Liver (tissue), 3 donors: Measurements from ENCODE around the gene TSTD1.
"Not testable (repeated sequence)": the region's sequence is repeated elsewhere in the genome, so short reads cannot be mapped to it uniquely, and the experiment has no call there.

ENCODE experiments used
- CTCF ChIP-seq: fragments of 150-350 bp; IDR thresholded peaks from 2 replicates; pipeline ENCODE4 v1.5.1; 2017; ENCODE audit warnings: improper control_type of control experiment, low read depth, low read length; ENCODE audit not compliant: missing input control
- FOXA1 ChIP-seq: IDR thresholded peaks from 2 replicates; pipeline ENCODE4 v1.6.1; 2016; ENCODE audit warnings: antibody characterized with exemption
- GABPA ChIP-seq, 2 donors: IDR thresholded peaks in 1 of 2; conservative IDR thresholded peaks in 1 of 2; 2 replicates each; pipeline ENCODE4 v1.6.1; 2016; ENCODE audit warnings: antibody characterized with exemption in 2 of 2, mild to moderate bottlenecking in 1 of 2, moderate library complexity in 1 of 2
- JUND ChIP-seq, 2 donors: IDR thresholded peaks; 2 replicates each; pipeline ENCODE4 v1.6.1; 2016; ENCODE audit warnings: antibody characterized with exemption in 2 of 2
- MAX ChIP-seq: IDR thresholded peaks from 2 replicates; pipeline ENCODE4 v1.6.1; 2016; ENCODE audit warnings: antibody characterized with exemption
- RAD21 ChIP-seq, 2 donors: IDR thresholded peaks; 2 replicates each; pipeline ENCODE4 v1.6.1; 2016; ENCODE audit warnings: antibody characterized with exemption in 2 of 2, mild to moderate bottlenecking in 2 of 2
- donor health status: healthy.
- donor health status: healthy.

GRCh38 chr1:161026954-161027353 is 11.8 kb downstream of the TSTD1 start:
- TF ChIP-seq RAD21 (IDR thresholded peaks at IDR 0.05); CTCF; JUND (IDR thresholded peaks at IDR 0.05); MAX; GABPA (IDR thresholded peaks at IDR 0.05 in 1 of 2, conservative IDR thresholded peaks at IDR 0.05 in 1 of 2); FOXA1: not testable (repeated sequence)
